Measurements from ENCODE around the gene TFEC. TPM values are rescaled to one million over a fixed set of nuclear protein-coding genes. Genes with fewer than 3 reads are reported as not detected.

TFEC gene
- total and polyA plus RNA-seq, 2 donors (not counting 3 experiments of a cell fraction or from before 2014, with no cell fraction given), result 3.6 to 7.9 TPM

DNA sequence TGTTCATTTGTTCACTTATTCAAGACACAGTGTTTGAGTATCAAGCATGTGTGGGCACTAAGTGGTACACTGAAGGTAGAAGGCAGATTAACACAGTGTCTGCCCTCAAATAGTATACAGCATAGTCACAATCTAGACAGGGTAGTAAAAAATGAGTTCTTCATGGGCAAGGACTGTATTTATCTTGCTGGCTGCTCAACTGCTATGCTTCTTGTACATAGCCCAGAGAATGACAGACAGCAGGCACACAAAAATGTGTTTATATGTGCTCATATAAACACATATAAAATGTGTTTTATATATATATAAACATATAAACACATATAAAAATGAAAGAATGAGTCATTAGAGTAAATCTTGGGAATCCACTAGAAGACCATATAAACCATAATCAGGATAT is 43.1 kb downstream of the TFEC start:
- H3K36me3 ChIP-seq (ENCODE audit: control insufficient read depth in 2 of 2, extremely low read depth in 1 of 2, insufficient read depth in 2 of 2, low read length in 2 of 2), result no peaks in the 10 kb centered on the region
- H3K9me3 ChIP-seq (replicated peaks; ENCODE audit: control insufficient read depth, insufficient read depth, low read length), result no peaks in the 10 kb centered on the region
- no peaks in the 10 kb centered on the region for H4K20me1 ChIP-seq (replicated peaks; ENCODE audit: control insufficient read depth, extremely low read depth, insufficient read depth, low read length)
- H3K27ac ChIP-seq (ENCODE audit: insufficient read depth, low read depth, low read length), result no peak overlapping the region
- no peak for FAIRE-seq
- no peak overlapping the region for H3K4me2 ChIP-seq (ENCODE audit: insufficient read depth, low read length)
- DNase-seq (ENCODE audit: low read depth, low spot score), result no peak
- CTCF ChIA-PET, result interaction anchor here (1.2 kb wide), 1 partner anchor 9 kb away, joined by 3 read pairs; no protein-coding TSS in a partner anchor
- no peak overlapping the region for H3K9ac ChIP-seq (replicated peaks; ENCODE audit: extremely low read depth, insufficient read depth, low read length)
- no peaks in the 10 kb centered on the region for H3K9me1 ChIP-seq (replicated peaks; ENCODE audit: control insufficient read depth, extremely low read depth, insufficient read depth, low read length)
- H3K27me3 ChIP-seq (ENCODE audit: control insufficient read depth in 2 of 2, insufficient read depth in 2 of 2, low read length in 2 of 2), result no peaks in the 10 kb centered on the region
- dilution Hi-C loops (cut with MboI; ENCODE audit: extremely low pct_ligation_motif_present, low sequenced_read_pairs) (no loop called here), intact Hi-C loops (cut with micrococcal nuclease) (no loop called here)
- no peak overlapping the region for H3K4me3 ChIP-seq (replicated peaks in 1 of 3; ENCODE audit: insufficient read depth in 1 of 3, low read depth in 1 of 3, low read length in 3 of 3)
- no peak overlapping the region for H2AFZ ChIP-seq (ENCODE audit: low read depth, low read length)
- BruUV-seq (replicated peaks), result no TSS peak
- no peaks in the 10 kb centered on the region for H3K4me1 ChIP-seq (ENCODE audit: control insufficient read depth, extremely low read depth, insufficient read depth, low read length)
- no peaks in the 10 kb centered on the region for H3K79me2 ChIP-seq (ENCODE audit: control insufficient read depth, insufficient read depth, low read length)
- POLR2A ChIA-PET, result no interaction called here
- no peak for TF ChIP-seq JUN (IDR thresholded peaks at IDR 0.05; ENCODE audit: borderline replicate concordance, insufficient read depth, insufficient read length, low read depth)
- no peak for TF ChIP-seq FOS (IDR thresholded peaks at IDR 0.05; ENCODE audit: borderline replicate concordance, insufficient read depth, low read length)
- TF ChIP-seq POLR2AphosphoS5 (IDR thresholded peaks at IDR 0.05; ENCODE audit: insufficient read depth, low read depth, low read length), result no peak
- no peak for TF ChIP-seq POLR2A (IDR thresholded peaks at IDR 0.05; ENCODE audit: low read depth, low read length)
- TF ChIP-seq, protein P1, sequence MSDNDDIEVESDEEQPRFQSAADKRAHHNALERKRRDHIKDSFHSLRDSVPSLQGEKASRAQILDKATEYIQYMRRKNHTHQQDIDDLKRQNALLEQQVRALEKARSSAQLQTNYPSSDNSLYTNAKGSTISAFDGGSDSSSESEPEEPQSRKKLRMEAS (IDR thresholded peaks at IDR 0.05; ENCODE audit: insufficient read depth, insufficient read length), result no peak
- TF ChIP-seq, protein P2, sequence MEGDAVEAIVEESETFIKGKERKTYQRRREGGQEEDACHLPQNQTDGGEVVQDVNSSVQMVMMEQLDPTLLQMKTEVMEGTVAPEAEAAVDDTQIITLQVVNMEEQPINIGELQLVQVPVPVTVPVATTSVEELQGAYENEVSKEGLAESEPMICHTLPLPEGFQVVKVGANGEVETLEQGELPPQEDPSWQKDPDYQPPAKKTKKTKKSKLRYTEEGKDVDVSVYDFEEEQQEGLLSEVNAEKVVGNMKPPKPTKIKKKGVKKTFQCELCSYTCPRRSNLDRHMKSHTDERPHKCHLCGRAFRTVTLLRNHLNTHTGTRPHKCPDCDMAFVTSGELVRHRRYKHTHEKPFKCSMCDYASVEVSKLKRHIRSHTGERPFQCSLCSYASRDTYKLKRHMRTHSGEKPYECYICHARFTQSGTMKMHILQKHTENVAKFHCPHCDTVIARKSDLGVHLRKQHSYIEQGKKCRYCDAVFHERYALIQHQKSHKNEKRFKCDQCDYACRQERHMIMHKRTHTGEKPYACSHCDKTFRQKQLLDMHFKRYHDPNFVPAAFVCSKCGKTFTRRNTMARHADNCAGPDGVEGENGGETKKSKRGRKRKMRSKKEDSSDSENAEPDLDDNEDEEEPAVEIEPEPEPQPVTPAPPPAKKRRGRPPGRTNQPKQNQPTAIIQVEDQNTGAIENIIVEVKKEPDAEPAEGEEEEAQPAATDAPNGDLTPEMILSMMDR (IDR thresholded peaks at IDR 0.05; ENCODE audit: extremely low read depth in 1 of 2, insufficient read depth in 1 of 2, low read depth in 1 of 2, low read length in 2 of 2), result no peak
- TF ChIP-seq MYC (IDR thresholded peaks at IDR 0.05; ENCODE audit: low read depth, low read length), result no peak
- no peak for TF ChIP-seq EZH2 (IDR thresholded peaks at IDR 0.05; ENCODE audit: borderline replicate concordance, low read depth, low read length, severe bottlenecking)
- no peak for TF ChIP-seq GATA2 (IDR thresholded peaks at IDR 0.05; ENCODE audit: insufficient read depth, insufficient read length, low read depth, low read length)
